ENCODE measurements around the gene GAB1. TPM values are rescaled to one million over a fixed set of nuclear protein-coding genes. Genes with fewer than 3 reads are reported as not detected.

GAB1 gene
- total and polyA plus RNA-seq, 9 donors: 10.7 to 50.3 (median 32.4) TPM

DNA sequence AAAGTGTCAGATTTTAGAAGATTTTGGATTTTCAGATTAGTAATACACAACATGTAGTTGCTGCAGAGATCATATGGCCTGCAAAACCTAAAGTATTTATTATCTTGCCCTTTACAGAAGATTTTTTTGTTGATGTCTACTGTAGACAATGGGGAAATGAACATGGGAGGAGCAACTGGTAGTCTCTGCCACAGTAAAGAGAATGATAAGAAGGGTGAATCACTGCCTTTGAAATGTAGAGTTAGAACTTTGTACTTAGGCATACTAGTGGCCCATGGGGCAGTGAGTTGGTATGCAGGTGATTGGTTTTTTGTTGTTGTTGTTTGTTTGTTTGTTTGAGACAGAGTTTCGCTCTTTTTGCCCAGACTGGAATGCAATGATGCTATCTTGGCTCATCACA, 50.1 kb downstream of the GAB1 start:
- no peak overlapping the region for H3K27ac ChIP-seq
- TF ChIP-seq, protein P1, sequence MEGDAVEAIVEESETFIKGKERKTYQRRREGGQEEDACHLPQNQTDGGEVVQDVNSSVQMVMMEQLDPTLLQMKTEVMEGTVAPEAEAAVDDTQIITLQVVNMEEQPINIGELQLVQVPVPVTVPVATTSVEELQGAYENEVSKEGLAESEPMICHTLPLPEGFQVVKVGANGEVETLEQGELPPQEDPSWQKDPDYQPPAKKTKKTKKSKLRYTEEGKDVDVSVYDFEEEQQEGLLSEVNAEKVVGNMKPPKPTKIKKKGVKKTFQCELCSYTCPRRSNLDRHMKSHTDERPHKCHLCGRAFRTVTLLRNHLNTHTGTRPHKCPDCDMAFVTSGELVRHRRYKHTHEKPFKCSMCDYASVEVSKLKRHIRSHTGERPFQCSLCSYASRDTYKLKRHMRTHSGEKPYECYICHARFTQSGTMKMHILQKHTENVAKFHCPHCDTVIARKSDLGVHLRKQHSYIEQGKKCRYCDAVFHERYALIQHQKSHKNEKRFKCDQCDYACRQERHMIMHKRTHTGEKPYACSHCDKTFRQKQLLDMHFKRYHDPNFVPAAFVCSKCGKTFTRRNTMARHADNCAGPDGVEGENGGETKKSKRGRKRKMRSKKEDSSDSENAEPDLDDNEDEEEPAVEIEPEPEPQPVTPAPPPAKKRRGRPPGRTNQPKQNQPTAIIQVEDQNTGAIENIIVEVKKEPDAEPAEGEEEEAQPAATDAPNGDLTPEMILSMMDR (IDR thresholded peaks at IDR 0.05): no peak
- TF ChIP-seq POLR2A (IDR thresholded peaks at IDR 0.05): no peak
- no peak for TF ChIP-seq EP300 (IDR thresholded peaks at IDR 0.05)
- H3K9me3 ChIP-seq: no peaks in the 10 kb centered on the region
- WGBS, 3 donors: 95 to 100% (median 96%) methylated on average over 1 of the region's 1 CpG
- no peaks in the 10 kb centered on the region for H3K36me3 ChIP-seq
- H3K4me1 ChIP-seq (ENCODE audit: insufficient read depth): peaks cover 11% of the 10 kb centered on the region
- intact Hi-C loops (cut with DNase I): no loop called here
- no peaks in the 10 kb centered on the region for H3K27me3 ChIP-seq
- no peak for DNase-seq
- H3K4me3 ChIP-seq: no peak overlapping the region

DNA sequence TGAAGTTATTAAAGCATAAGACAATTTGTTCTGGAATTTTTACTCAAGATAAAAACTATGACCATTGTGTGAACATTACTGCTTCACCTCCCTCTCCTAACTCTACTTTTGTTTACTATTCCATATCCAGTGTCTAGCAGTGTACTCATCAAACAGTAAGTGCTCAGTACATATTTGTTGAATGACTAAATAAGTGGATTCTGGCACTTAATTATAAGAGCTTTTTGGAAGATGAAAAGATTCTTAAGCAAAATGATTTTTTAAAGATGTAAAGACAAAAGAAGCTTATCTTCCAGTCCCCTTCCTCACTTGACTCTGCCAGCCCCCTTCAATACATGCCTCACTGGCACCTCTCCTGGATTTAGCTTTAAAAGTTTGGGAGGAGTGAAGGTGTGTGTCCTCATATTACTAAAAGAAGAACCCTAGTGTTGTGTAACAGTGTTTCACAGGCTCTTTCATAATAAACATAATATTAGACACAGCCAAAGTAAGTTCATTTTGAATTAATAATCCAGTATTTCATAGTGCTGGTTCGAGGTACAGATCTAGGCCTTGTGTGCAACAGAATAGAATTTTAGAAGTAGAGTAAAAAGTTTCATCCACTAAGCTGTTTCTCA, 53.0 kb downstream of the GAB1 start:
- intact Hi-C loops (cut with DNase I): loop anchor here in 3 of 4 donors (10.0 kb wide), 2 partner anchors 45 to 55 kb away; partner anchors contain the start of gene GAB1 (in 2 of the 3)
- H3K36me3 ChIP-seq: no peaks in the 10 kb centered on the region
- WGBS, 3 donors: 28 to 50% (median 49%) methylated on average over 1 of the region's 1 CpG
- H3K27ac ChIP-seq: peak overlapping the region in 1 of 2 donors; percentile 21
- TF ChIP-seq, protein P1 (IDR thresholded peaks at IDR 0.05): no peak
- TF ChIP-seq EP300 (IDR thresholded peaks at IDR 0.05) (no peak), POLR2A (IDR thresholded peaks at IDR 0.05) (no peak)
- H3K27me3 ChIP-seq: no peaks in the 10 kb centered on the region
- peaks cover 8% of the 10 kb centered on the region for H3K4me1 ChIP-seq (ENCODE audit: insufficient read depth)
- H3K4me3 ChIP-seq: no peak overlapping the region
- DNase-seq: no peak
- no peaks in the 10 kb centered on the region for H3K9me3 ChIP-seq

DNA sequence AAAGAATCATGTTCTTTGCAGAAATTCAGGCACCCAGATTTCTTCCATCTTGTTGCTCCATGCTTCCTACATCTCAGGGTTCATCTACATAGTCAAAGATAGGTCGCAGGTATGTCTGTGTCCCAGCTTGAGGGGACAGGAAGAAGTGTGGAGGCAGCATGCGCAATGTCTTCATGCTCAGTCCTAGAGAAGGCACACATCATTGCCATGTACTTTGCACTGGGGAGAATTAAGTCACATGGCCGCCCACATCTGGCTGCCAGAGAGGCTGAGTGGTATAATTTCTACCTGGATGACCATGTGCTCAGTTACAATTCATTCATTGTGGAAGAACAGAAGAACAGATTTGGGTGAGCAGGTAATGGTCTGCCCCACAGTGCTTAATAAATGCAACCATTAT, 54.1 kb downstream of the GAB1 start:
- no peak overlapping the region for H3K27ac ChIP-seq
- H3K27me3 ChIP-seq: no peaks in the 10 kb centered on the region
- H3K4me3 ChIP-seq: no peak overlapping the region
- TF ChIP-seq, protein P1 (IDR thresholded peaks at IDR 0.05): no peak
- TF ChIP-seq POLR2A (IDR thresholded peaks at IDR 0.05): no peak
- H3K4me1 ChIP-seq (ENCODE audit: insufficient read depth): peaks cover 10% of the 10 kb centered on the region
- H3K36me3 ChIP-seq: no peaks in the 10 kb centered on the region
- no peak for DNase-seq
- H3K9me3 ChIP-seq: no peaks in the 10 kb centered on the region
- intact Hi-C loops (cut with DNase I): loop anchor here in 3 of 4 donors (10.0 kb wide), 2 partner anchors 46 to 56 kb away; partner anchors contain the start of gene GAB1 (in 2 of the 3)
- WGBS, 3 donors: 95 to 100% (median 95%) methylated on average over 3 of the region's 3 CpGs

DNA sequence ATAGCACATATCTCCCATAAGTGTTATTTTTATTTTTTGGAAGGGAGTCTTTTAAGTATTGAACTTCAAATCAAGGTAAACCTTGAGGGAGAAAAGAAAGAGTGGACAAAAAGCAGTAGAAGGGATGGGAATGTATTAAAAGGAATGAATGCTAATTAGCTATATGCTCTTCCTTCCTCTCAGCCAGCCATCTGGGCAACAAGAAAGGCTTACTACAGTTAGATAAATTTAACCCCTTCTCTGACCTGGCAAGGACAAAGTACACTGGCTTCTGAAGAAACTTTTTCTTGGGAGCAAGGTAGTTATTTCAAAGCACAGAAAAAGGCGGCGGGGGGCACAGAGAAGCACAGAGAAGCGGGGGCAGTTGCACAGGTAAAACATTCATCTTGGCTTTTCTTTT, 54.6 kb downstream of the GAB1 start:
- no peaks in the 10 kb centered on the region for H3K9me3 ChIP-seq
- peaks cover 11% of the 10 kb centered on the region for H3K4me1 ChIP-seq (ENCODE audit: insufficient read depth)
- H3K27me3 ChIP-seq: no peaks in the 10 kb centered on the region
- H3K36me3 ChIP-seq: no peaks in the 10 kb centered on the region
- TF ChIP-seq POLR2A (IDR thresholded peaks at IDR 0.05): no peak
- TF ChIP-seq, protein P1 (IDR thresholded peaks at IDR 0.05): no peak
- TF ChIP-seq EP300 (IDR thresholded peaks at IDR 0.05): no peak
- H3K4me3 ChIP-seq: no peak overlapping the region
- no peak for DNase-seq
- no peak overlapping the region for H3K27ac ChIP-seq
- WGBS, 3 donors: 94 to 98% (median 95%) methylated on average over 3 of the region's 3 CpGs
- intact Hi-C loops (cut with DNase I): loop anchor here in 3 of 4 donors (10.0 kb wide), 2 partner anchors 46 to 56 kb away; partner anchors contain the start of gene GAB1 (in 2 of the 3)

All from ovary (tissue), 9 donors.